GM04503 (cell line): ENCODE measurements around the gene NCKAP1.
"Not testable (repeated sequence)": the region's sequence is repeated elsewhere in the genome, so short reads cannot be mapped to it uniquely, and the experiment has no call there.

Experiments
- DNase-seq: peaks from one replicate; pipeline ENCODE4 v3.0.0-alpha.2; 2012; ENCODE audit warnings: low read depth

The NCKAP1 gene

GRCh38 chr2:182999348-183000028 lies 38.8 kb downstream of the NCKAP1 start:
- no peak for DNase-seq

GRCh38 chr2:182994228-182994912 lies 43.9 kb downstream of the NCKAP1 start:
- DNase-seq, result no peak

- no peak for DNase-seq
These were observed 55.3 kb downstream of the NCKAP1 start for GRCh38 chr2:182982941-182983340.

GRCh38 chr2:182981475-182981874 lies 56.8 kb downstream of the NCKAP1 start:
- not testable (repeated sequence) for DNase-seq

- DNase-seq, result no peak
These were observed 57.6 kb downstream of the NCKAP1 start for GRCh38 chr2:182980652-182981051.

GRCh38 chr2:182980115-182980514 lies 58.1 kb downstream of the NCKAP1 start:
- DNase-seq, result peak; percentile 5

- no peak for DNase-seq
These were observed 60.8 kb downstream of the NCKAP1 start for GRCh38 chr2:182977463-182977862.

- no peak for DNase-seq
These were observed 64.6 kb downstream of the NCKAP1 start for GRCh38 chr2:182973441-182974352.

GRCh38 chr2:182972548-182972942 lies 65.7 kb downstream of the NCKAP1 start:
- no peak for DNase-seq

- DNase-seq, result no peak
These were observed 66.3 kb downstream of the NCKAP1 start for GRCh38 chr2:182971820-182972547.

GRCh38 chr2:182970486-182970885 lies 67.8 kb downstream of the NCKAP1 start:
- DNase-seq, result no peak

GRCh38 chr2:182968493-182968892 lies 69.8 kb downstream of the NCKAP1 start:
- DNase-seq, result no peak

GRCh38 chr2:182966356-182966755 lies 71.9 kb downstream of the NCKAP1 start:
- not testable (repeated sequence) for DNase-seq

- DNase-seq, result no peak
These were observed 75.6 kb downstream of the NCKAP1 start for GRCh38 chr2:182962641-182963040.

- not testable (repeated sequence) for DNase-seq
These were observed 77.4 kb downstream of the NCKAP1 start for GRCh38 chr2:182960869-182961268.

GRCh38 chr2:182954789-182955188 lies 83.5 kb downstream of the NCKAP1 start:
- no peak for DNase-seq

GRCh38 chr2:182952741-182953450 lies 85.4 kb downstream of the NCKAP1 start:
- DNase-seq, result no peak

- DNase-seq, result no peak
These were observed 86.2 kb downstream of the NCKAP1 start for GRCh38 chr2:182951948-182952663.

- DNase-seq, result no peak
These were observed 87.7 kb downstream of the NCKAP1 start for GRCh38 chr2:182950546-182950945.

GRCh38 chr2:182949572-182950189 lies 88.6 kb downstream of the NCKAP1 start:
- no peak for DNase-seq
